ENCODE results near the gene CLIC5. TPM values are rescaled to one million over a fixed set of nuclear protein-coding genes. Genes with fewer than 3 reads are reported as not detected.

CLIC5 gene
- polyA plus RNA-seq, 3 donors: not detected

DNA sequence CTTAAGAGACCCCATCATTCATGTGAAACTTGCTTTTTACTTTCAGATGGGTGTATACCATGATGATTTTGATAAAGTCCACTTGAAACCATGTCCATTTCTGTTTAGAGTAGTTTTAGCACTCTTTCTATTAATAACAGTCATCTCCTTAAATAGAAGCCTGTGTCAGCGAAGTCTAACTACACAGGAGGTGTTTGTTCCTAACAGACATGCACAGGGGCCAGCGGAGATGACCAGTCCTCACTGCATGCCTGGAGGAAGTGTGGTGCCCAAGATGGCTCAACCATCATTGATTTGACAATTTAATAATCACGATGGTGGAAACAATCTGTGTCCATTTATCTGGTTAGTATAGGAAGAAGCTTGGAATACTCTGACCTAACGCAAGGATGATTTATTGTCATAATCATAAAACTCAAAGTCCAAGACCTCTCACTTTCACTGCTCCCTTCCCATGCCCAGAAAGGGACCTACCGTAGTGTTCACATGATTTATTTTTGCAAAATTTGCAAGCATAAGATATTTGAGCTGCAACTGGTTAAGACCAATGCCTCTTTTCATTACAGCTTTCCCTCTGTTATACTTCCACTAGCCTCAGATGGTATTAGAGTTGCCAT, 31.0 kb upstream of the CLIC5 start:
- TF ChIP-seq, protein P1, sequence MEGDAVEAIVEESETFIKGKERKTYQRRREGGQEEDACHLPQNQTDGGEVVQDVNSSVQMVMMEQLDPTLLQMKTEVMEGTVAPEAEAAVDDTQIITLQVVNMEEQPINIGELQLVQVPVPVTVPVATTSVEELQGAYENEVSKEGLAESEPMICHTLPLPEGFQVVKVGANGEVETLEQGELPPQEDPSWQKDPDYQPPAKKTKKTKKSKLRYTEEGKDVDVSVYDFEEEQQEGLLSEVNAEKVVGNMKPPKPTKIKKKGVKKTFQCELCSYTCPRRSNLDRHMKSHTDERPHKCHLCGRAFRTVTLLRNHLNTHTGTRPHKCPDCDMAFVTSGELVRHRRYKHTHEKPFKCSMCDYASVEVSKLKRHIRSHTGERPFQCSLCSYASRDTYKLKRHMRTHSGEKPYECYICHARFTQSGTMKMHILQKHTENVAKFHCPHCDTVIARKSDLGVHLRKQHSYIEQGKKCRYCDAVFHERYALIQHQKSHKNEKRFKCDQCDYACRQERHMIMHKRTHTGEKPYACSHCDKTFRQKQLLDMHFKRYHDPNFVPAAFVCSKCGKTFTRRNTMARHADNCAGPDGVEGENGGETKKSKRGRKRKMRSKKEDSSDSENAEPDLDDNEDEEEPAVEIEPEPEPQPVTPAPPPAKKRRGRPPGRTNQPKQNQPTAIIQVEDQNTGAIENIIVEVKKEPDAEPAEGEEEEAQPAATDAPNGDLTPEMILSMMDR (IDR thresholded peaks at IDR 0.05): no peak
- Histone ChIP-seq H4K20me1 (ENCODE audit: insufficient read depth, low read length) (no peaks in the 10 kb centered on the region), H3K27ac (ENCODE audit: low read depth in 1 of 2, low read length in 2 of 2) (no peak overlapping the region), H3K9ac (ENCODE audit: insufficient read depth, low read length, poor library complexity, severe bottlenecking) (no peak overlapping the region), H2AFZ (ENCODE audit: insufficient read depth, low read depth, low read length, poor library complexity, severe bottlenecking) (no peak overlapping the region), H3K9me3 (replicated peaks in 1 of 2; ENCODE audit: control insufficient read depth in 1 of 2, insufficient read depth in 1 of 2, low read length in 2 of 2) (no peaks in the 10 kb centered on the region), H3K4me1 (ENCODE audit: control insufficient read depth in 1 of 2, insufficient read depth in 2 of 2, low read length in 2 of 2) (peaks cover 0 to 4% of the 10 kb centered on the region in 2 donors), H3K27me3 (ENCODE audit: control insufficient read depth in 2 of 2, insufficient read depth in 2 of 2, low read length in 2 of 2) (no peaks in the 10 kb centered on the region), H3K4me2 (replicated peaks; ENCODE audit: extremely low read depth, low read length, poor library complexity, severe bottlenecking) (no peak overlapping the region), H3K4me3 (replicated peaks in 1 of 3; ENCODE audit: low read depth in 2 of 3, low read length in 3 of 3) (no peak overlapping the region), H3K79me2 (ENCODE audit: insufficient read depth, low read length) (no peaks in the 10 kb centered on the region), H3K36me3 (replicated peaks in 1 of 2; ENCODE audit: control insufficient read depth in 1 of 2, insufficient read depth in 2 of 2, low read length in 2 of 2) (no peaks in the 10 kb centered on the region)
- Mint-ChIP-seq H3K9me3 (no peaks in the 10 kb centered on the region), H3K27me3 (ENCODE audit: low read depth in 3 of 3) (peaks cover 0 to 2% (median 1%) of the 10 kb centered on the region in 3 donors), H3K4me1 (peaks cover 10% of the 10 kb centered on the region), H3K27ac (no peak overlapping the region), H3K36me3 (no peaks in the 10 kb centered on the region), H3K4me3 (no peak overlapping the region)
- no peak for DNase-seq
- intact Hi-C loops (cut with micrococcal nuclease): no loop called here
- 83% methylated on average over 1 of the region's 5 CpGs for WGBS (ENCODE audit: insufficient coverage)

GRCh38 chr6:46044881-46045617, 29.4 kb upstream of the CLIC5 start:
- no peak overlapping the region for H3K4me3 Mint-ChIP-seq
- H4K20me1 ChIP-seq (ENCODE audit: insufficient read depth, low read length): no peaks in the 10 kb centered on the region
- H3K27ac ChIP-seq (ENCODE audit: low read depth in 1 of 2, low read length in 2 of 2): no peak overlapping the region
- H3K9ac ChIP-seq (ENCODE audit: insufficient read depth, low read length, poor library complexity, severe bottlenecking): no peak overlapping the region
- no peak overlapping the region for H3K4me3 ChIP-seq (replicated peaks in 1 of 3; ENCODE audit: low read depth in 2 of 3, low read length in 3 of 3)
- TF ChIP-seq, protein P1 (IDR thresholded peaks at IDR 0.05): no peak
- no peak overlapping the region for H3K4me2 ChIP-seq (replicated peaks; ENCODE audit: extremely low read depth, low read length, poor library complexity, severe bottlenecking)
- no peaks in the 10 kb centered on the region for H3K9me3 ChIP-seq (replicated peaks in 1 of 2; ENCODE audit: control insufficient read depth in 1 of 2, insufficient read depth in 1 of 2, low read length in 2 of 2)
- H3K27me3 ChIP-seq (ENCODE audit: control insufficient read depth in 2 of 2, insufficient read depth in 2 of 2, low read length in 2 of 2): no peaks in the 10 kb centered on the region
- H2AFZ ChIP-seq (ENCODE audit: insufficient read depth, low read depth, low read length, poor library complexity, severe bottlenecking): no peak overlapping the region
- peaks cover 0 to 1% (median 0%) of the 10 kb centered on the region in 3 donors for H3K27me3 Mint-ChIP-seq (ENCODE audit: low read depth in 3 of 3)
- H3K9me3 Mint-ChIP-seq: no peaks in the 10 kb centered on the region
- peak; percentile 21 to 82 (median 28) for DNase-seq
- H3K27ac Mint-ChIP-seq: peak overlapping the region in 5 of 7 donors; percentile 35 to 70 (median 58)
- peaks cover 10% of the 10 kb centered on the region for H3K4me1 Mint-ChIP-seq
- peaks cover 0 to 4% of the 10 kb centered on the region in 2 donors for H3K4me1 ChIP-seq (ENCODE audit: control insufficient read depth in 1 of 2, insufficient read depth in 2 of 2, low read length in 2 of 2)
- 64% methylated on average over 4 of the region's 5 CpGs for WGBS (ENCODE audit: insufficient coverage)
- intact Hi-C loops (cut with micrococcal nuclease): no loop called here
- no peaks in the 10 kb centered on the region for H3K79me2 ChIP-seq (ENCODE audit: insufficient read depth, low read length)
- H3K36me3 Mint-ChIP-seq: no peaks in the 10 kb centered on the region
- no peaks in the 10 kb centered on the region for H3K36me3 ChIP-seq (replicated peaks in 1 of 2; ENCODE audit: control insufficient read depth in 1 of 2, insufficient read depth in 2 of 2, low read length in 2 of 2)

Measured in CD14-positive monocyte (primary cell).